ENCODE results near the gene ZP4. TPM values are rescaled to one million over a fixed set of nuclear protein-coding genes. Genes with fewer than 3 reads are reported as not detected.

The ZP4 gene
- total and polyA plus RNA-seq, 4 donors = not detected

DNA sequence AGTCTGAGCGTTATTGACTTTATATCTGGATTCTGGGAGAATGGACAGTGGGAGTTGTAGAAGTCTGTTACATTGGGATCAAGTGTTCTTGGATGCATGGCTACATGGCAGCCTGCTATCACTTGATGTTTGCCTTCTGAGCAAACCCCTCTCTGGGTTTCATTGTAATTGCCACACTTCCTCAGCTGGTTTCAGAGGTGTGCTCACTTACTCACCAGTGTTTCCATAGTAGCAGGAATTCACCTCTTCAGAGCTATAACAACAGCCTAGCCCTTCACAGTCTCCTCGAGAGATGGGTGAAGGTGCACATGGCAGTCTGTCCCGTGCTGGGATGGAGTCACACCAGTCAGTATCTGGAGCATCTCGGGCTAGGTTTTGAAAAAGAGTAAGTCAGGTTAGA lies 2.6 kb downstream of the ZP4 start:
- Histone ChIP-seq H3K36me3 (ENCODE audit: control insufficient read depth in 4 of 4, insufficient read depth in 4 of 4, low read length in 4 of 4) (no peaks in the 10 kb centered on the region), H3K4me3 (no peak overlapping the region), H3K4me1 (ENCODE audit: control insufficient read depth in 5 of 5, insufficient read depth in 5 of 5, low read length in 5 of 5) (no peaks in the 10 kb centered on the region), H3K9me3 (ENCODE audit: control insufficient read depth in 4 of 4, insufficient read depth in 3 of 4, low read length in 3 of 4) (peaks cover 0 to 4% (median 0%) of the 10 kb centered on the region in 4 donors), H3K9ac (ENCODE audit: insufficient read depth in 1 of 2, low read length in 2 of 2) (no peak overlapping the region), H3K27ac (ENCODE audit: low read depth in 1 of 2, low read length in 1 of 2) (no peak overlapping the region), H3K27me3 (ENCODE audit: control insufficient read depth in 3 of 3, insufficient read depth in 3 of 3, low read length in 2 of 3) (no peaks in the 10 kb centered on the region)
- DNase-seq = no peak
- TF ChIP-seq, protein P1, sequence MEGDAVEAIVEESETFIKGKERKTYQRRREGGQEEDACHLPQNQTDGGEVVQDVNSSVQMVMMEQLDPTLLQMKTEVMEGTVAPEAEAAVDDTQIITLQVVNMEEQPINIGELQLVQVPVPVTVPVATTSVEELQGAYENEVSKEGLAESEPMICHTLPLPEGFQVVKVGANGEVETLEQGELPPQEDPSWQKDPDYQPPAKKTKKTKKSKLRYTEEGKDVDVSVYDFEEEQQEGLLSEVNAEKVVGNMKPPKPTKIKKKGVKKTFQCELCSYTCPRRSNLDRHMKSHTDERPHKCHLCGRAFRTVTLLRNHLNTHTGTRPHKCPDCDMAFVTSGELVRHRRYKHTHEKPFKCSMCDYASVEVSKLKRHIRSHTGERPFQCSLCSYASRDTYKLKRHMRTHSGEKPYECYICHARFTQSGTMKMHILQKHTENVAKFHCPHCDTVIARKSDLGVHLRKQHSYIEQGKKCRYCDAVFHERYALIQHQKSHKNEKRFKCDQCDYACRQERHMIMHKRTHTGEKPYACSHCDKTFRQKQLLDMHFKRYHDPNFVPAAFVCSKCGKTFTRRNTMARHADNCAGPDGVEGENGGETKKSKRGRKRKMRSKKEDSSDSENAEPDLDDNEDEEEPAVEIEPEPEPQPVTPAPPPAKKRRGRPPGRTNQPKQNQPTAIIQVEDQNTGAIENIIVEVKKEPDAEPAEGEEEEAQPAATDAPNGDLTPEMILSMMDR (IDR thresholded peaks at IDR 0.05; ENCODE audit: control extremely low read depth, extremely low read depth) = no peak
- 80 to 87% methylated on average over 4 of the region's 4 CpGs for WGBS, 2 donors
- ATAC-seq (ENCODE audit: insufficient read depth, low FRiP score) = no peak

DNA sequence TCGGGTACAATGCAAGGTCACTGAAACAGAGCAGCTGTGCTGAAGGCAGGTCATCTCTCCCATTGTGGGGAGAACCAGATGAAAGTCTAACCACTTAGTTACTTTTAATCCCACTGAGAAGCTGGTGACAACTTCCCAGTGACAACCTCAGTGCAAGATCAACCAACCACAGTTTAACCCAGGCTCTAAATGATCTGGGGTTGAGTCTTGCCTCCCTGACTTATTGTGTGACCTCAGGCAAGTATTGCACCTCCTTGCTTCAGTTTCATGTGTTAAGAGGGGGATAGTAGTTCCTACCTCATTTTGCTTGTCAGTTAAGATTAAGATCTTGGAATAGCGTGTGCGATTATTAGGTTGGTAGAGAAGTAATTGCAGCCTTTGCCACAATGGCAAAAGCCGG lies 3.2 kb downstream of the ZP4 start:
- Histone ChIP-seq H3K36me3 (ENCODE audit: control insufficient read depth in 4 of 4, insufficient read depth in 4 of 4, low read length in 4 of 4) (no peaks in the 10 kb centered on the region), H3K27me3 (ENCODE audit: control insufficient read depth in 3 of 3, insufficient read depth in 3 of 3, low read length in 2 of 3) (no peaks in the 10 kb centered on the region), H3K27ac (ENCODE audit: low read depth in 1 of 2, low read length in 1 of 2) (no peak overlapping the region), H3K4me1 (ENCODE audit: control insufficient read depth in 5 of 5, insufficient read depth in 5 of 5, low read length in 5 of 5) (no peaks in the 10 kb centered on the region), H3K9ac (ENCODE audit: insufficient read depth in 1 of 2, low read length in 2 of 2) (no peak overlapping the region), H3K4me3 (no peak overlapping the region), H3K9me3 (ENCODE audit: control insufficient read depth in 4 of 4, insufficient read depth in 3 of 4, low read length in 3 of 4) (peaks cover 0 to 4% (median 0%) of the 10 kb centered on the region in 4 donors)
- DNase-seq (no peak), ATAC-seq (ENCODE audit: insufficient read depth, low FRiP score) (no peak)
- TF ChIP-seq, protein P1 (IDR thresholded peaks at IDR 0.05; ENCODE audit: control extremely low read depth, extremely low read depth) = no peak
- 92 to 94% methylated on average over 4 of the region's 4 CpGs for WGBS, 2 donors

DNA sequence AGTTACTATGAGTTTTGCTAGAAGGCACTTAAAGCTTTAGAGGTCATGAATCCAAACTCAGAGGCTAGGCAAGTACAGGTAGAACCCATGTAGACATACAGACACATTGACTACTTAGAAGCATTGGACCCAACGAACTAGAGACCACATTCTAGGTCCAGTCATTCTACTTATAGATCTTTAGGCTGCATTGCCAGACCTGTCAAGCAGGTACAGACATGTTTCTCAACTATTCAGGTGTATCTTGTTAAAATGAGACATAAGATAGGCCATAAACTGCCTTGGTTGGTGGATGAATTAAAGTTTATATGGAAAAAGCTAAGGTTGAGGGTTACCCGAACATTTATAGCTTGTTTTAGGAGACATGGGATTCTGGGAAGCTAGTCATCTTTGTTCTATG lies 6.5 kb downstream of the ZP4 start:
- Histone ChIP-seq H3K27me3 (ENCODE audit: control insufficient read depth in 3 of 3, insufficient read depth in 3 of 3, low read length in 2 of 3) (no peaks in the 10 kb centered on the region), H3K36me3 (ENCODE audit: control insufficient read depth in 4 of 4, insufficient read depth in 4 of 4, low read length in 4 of 4) (no peaks in the 10 kb centered on the region), H3K27ac (ENCODE audit: low read depth in 1 of 2, low read length in 1 of 2) (no peak overlapping the region), H3K4me1 (ENCODE audit: control insufficient read depth in 5 of 5, insufficient read depth in 5 of 5, low read length in 5 of 5) (no peaks in the 10 kb centered on the region), H3K4me3 (no peak overlapping the region), H3K9ac (ENCODE audit: insufficient read depth in 1 of 2, low read length in 2 of 2) (no peak overlapping the region), H3K9me3 (ENCODE audit: control insufficient read depth in 4 of 4, insufficient read depth in 3 of 4, low read length in 3 of 4) (peaks cover 0 to 4% (median 0%) of the 10 kb centered on the region in 4 donors)
- no peak for DNase-seq
- TF ChIP-seq, protein P1 (IDR thresholded peaks at IDR 0.05; ENCODE audit: control extremely low read depth, extremely low read depth) = no peak
- no peak for ATAC-seq (ENCODE audit: insufficient read depth, low FRiP score)
- 67 to 80% methylated on average over 2 of the region's 2 CpGs for WGBS, 2 donors

DNA sequence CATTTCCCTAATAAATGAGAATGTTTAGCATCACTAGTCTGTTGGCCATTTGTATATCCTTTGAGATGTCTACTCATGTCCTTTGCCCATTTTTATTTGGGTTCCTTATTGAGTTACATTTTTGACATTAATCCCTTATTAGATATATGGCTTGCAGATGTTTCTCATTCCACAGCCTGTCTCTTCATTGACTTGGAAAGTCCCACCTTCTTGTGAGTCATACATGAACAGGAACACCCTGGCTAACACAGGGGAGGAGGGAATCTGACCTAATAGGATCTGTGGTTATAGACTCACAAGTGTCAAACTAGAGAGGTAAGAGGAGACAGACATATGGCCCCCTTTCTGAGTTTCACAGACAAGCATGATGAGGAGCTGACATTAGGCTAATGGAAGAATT lies 11.5 kb downstream of the ZP4 start:
- H3K9ac ChIP-seq (ENCODE audit: insufficient read depth in 1 of 2, low read length in 2 of 2) = no peak overlapping the region
- no peak overlapping the region for H3K4me3 ChIP-seq
- TF ChIP-seq, protein P1 (IDR thresholded peaks at IDR 0.05; ENCODE audit: control extremely low read depth, extremely low read depth) = no peak
- ATAC-seq (ENCODE audit: insufficient read depth, low FRiP score) = no peak
- no peaks in the 10 kb centered on the region for H3K4me1 ChIP-seq (ENCODE audit: control insufficient read depth in 5 of 5, insufficient read depth in 5 of 5, low read length in 5 of 5)
- peaks cover 0 to 2% (median 0%) of the 10 kb centered on the region in 4 donors for H3K9me3 ChIP-seq (ENCODE audit: control insufficient read depth in 4 of 4, insufficient read depth in 3 of 4, low read length in 3 of 4)
- H3K36me3 ChIP-seq (ENCODE audit: control insufficient read depth in 4 of 4, insufficient read depth in 4 of 4, low read length in 4 of 4) = no peaks in the 10 kb centered on the region
- H3K27me3 ChIP-seq (ENCODE audit: control insufficient read depth in 3 of 3, insufficient read depth in 3 of 3, low read length in 2 of 3) = no peaks in the 10 kb centered on the region
- no peak overlapping the region for H3K27ac ChIP-seq (ENCODE audit: low read depth in 1 of 2, low read length in 1 of 2)
- DNase-seq = no peak
